ENCODE results near the gene ATP2B3.

Gene ATP2B3

DNA sequence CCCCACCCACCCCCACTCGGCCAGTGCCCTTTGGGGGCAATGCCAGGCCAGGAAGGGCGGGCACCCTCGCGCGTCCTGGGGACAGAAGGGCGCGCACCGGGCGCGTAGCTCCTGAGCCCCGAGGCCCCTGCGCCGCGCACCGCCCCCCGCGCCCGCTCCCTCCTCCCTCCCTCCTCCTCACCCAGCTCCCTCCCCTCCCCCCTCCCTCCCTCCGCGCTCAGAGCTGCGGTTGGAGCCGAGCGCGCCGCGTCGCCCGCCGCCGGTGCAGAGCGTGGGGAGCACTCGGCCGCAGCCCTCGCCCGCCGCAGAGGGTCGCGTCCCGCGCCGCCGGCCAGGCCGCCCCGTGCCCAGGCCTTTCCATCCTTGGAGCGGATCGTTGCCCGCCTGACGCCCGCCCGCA is at the start of gene ATP2B3:
Gene ATP2B3, plus strand, starts transcription at position 220 of the 400 bp plus-strand sequence. CDS start 18,606 bp downstream, outside the sequence.
- DNase-seq = peak; percentile 55

GRCh38 chrX:153468008-153468580 is 49.3 kb upstream of the ATP2B3 start:
- DNase-seq = no peak

- DNase-seq = peak; percentile 28
Observed at GRCh38 chrX:153469811-153470410, 47.5 kb upstream of the ATP2B3 start.

DNA sequence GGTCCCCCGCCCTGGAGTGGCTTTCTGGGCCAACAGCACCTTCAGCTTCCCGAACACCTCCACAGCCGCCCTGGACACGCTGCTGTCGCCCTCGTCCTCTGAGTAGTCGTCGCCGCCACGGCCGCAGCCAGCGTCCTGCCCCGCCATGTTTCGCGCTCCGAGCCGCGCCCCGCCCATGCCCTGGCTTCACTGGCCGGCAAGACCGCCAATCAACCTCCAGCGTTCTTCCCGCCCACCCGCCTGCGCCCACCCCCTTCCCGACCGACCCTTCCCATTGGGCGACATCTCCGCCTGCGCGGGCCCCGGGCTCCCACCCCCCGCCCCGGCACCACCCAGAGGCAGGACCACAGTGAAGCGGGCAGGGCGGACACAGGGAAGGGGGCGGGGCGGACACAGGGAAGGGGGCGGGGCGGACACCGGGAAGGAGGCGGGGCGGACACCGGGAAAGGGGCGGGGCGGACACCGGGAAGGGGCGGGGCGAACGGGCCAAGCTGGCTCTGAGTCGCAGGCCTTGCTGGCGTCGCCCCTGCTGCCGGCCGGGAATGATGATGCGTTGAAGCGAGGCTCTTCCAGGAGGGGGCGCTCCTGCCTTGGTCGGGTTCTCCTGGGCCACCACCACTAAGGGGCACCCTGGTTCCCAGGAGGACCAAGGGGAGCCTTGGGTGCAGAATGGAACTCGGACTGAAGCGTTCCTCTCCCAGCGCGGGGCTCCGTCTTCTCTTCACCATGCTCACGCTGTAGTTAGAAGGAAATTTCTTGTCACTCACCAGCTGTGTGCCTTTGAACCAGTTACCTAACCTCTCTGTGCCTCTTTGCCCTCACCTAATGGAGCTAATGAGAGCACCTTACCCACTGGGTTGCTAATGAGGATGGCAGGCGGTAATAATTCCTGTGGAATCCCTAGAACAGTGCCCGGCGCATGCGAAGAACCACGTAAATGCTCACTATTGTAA is 46.8 kb upstream of the ATP2B3 start, which contains the start of gene HAUS7:
Gene HAUS7, minus strand, starts transcription at position 166 of the 953 bp plus-strand sequence. Its CDS starts 19 bp downstream, at position 147.
- DNase-seq = peak; percentile 95

DNA sequence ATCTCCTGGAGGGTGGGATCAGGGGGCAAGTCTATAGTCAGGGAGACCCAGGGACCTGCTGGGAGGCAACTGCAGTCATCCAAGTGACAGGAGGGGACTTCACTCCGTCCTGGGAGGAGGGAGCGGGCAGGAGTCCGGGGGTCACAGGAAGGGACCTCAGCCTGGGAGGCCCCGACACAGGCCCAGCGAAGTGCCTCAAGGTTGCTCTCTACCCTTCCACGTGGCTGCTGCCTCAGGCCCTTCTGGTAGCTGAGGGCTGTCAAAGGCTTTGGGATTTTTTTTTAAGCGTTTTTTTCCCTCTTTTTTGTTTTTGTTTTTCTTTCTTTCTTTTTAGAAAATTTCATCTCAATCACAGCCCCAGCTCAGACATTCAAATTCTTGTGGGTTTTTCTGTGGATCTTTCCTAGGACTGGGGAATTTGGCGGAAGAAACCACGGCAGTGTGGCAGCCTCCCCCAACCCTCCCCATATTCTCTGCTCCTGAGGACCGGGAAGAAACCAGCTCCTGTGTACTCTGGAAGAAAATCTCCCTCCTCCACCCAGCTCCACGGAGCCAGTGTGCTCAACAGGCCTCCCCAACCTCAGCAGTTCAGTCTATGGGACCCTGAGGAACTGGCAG is 45.7 kb upstream of the ATP2B3 start:
- DNase-seq = no peak

DNA sequence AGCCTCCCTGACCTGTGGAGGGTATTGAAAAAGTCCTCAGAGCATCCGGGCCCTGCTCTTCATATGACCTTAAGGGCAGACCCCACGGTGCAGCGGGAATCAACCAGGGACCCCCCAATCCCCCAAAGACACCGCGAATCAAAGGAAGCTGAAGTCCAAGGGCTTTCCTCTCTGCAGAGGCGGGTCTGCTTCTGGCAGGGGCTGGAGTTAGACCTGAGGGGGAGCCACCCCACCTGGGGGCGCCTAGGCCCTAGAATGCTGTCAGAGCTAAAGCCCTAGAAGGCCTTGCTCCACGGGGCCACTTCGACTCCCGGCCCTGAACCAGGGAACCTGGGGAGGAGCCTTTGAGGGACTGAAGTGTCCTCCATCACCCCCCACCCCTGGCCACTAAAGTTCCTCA is 44.3 kb upstream of the ATP2B3 start:
- no peak for DNase-seq

DNA sequence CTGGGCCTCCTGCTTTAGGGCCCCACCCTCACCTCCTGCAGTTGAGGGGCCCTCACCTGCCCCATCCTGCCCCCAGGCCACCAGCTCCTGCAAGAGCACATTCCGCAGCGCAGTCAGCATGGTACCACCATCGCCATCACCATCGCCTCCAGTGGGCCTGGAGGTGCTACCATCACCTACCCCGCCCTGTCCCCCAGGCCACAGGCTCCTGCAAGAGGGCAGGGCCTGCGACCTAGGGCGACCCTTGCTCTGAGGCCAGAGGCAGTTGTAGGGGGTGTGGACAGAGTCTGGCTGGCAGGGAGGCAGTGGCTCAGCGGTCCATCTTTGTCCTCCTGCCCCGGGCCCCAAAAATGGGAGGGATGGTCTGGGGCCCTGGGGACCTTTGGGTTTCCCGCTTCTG is 43.2 kb upstream of the ATP2B3 start:
- no peak for DNase-seq

- no peak for DNase-seq
Observed at GRCh38 chrX:153474718-153475117, 42.7 kb upstream of the ATP2B3 start.

- no peak for DNase-seq
Observed at GRCh38 chrX:153475271-153475670, 42.2 kb upstream of the ATP2B3 start.

DNA sequence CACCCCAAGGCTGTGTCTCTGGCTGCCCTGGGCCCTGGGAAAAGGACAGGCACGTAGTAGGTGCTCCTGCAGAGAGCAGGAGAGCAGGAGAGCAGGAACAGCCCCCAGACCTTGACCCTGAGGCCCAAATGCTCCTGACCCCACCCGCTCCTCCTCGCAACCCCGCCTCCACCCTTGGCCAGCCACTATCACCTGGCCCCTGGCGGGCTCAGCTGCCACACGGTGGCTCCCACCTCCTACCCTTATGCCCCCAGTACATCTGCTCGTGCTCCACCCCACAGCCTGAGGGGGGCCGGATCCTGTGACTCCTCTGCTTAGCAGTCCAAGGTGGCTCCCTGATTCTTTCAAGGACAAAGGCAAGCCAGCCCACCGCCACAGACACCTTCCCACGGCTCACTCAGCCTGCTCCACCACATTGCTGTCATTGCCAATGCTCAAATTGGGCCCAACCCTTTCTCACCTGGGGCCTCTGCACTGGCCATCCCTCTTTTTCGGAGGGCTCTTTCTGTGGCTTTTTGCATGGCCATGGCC is 41.6 kb upstream of the ATP2B3 start:
- DNase-seq = no peak

DNA sequence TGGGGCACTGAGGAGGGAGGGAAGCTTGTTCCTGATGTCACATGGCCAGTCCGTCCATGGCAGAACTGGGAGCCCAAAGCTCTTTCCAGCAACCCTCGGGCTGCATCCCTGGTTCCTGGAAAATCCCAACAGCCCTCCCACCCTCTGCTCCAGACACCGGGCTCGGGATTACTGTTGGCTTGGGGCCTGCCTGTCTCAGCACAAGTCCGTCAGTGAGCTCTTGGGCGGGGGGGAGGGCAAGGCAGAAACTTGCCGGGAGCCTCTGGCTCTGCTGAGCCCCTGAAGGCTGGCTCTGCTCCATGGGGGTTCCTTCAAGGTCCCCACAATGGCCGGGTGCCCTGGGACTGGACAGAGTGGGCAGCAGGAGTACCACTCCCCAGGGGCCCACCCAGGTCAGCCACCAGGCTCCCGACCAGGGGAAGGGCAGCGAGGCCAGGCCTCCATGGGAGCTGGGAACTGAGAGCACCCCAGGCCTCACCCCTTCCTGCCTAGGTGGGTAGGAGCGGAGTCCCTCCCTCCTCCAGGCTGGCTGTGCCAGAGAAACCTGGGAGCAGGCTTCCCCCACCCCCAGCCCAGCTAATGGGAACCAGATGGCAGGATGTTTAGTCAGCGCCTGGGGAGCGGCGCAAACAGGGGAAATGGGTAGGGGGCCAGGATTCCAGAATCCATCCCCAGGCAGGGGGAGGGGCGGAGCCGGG is 40.6 kb upstream of the ATP2B3 start:
- no peak for DNase-seq

DNA sequence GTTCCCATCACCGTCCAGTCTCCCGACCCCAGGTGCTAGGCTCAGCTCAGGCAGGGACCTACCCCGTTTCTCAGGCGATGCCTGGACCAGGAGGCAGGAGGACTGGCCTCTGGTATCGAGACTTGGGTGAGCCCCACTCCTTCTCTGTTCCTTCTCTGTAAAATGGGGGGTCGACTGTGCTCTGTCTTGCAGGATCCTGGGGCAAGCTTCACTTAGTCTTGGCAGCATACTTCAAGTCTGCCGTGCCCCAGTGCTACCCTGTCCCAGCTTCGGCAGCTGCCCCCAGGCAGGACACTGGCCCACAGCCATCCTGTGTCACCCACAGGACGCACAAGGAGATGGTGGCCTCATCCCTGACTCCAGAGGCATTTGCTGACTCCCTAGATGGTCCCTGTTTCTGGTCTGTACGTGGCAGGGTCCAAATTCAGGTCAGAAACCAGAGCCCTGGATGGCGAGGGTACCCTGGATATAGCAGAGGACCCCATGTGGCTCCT is 40.0 kb upstream of the ATP2B3 start:
- no peak for DNase-seq

- no peak for DNase-seq
Observed at GRCh38 chrX:153477901-153478300, 39.5 kb upstream of the ATP2B3 start.

DNA sequence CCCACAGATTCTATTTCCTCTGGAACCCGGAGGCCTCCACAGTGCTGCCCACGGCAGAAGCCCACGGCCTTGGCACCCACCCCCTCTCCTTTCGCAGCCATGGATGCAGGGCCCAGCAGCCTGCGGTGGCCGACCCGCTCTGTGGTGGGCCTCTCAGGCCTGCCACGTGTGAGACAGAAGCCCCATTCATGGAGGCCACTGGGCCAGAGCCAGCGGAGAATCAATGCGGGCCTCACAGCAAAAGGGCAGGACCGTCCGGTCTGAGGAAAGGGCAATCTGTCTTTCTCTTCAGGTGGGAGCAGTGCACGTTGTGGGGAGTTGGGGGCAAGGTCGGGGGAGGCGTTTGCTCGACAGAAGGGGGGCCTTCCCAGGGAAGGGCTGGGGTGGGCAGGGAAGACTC is 38.7 kb upstream of the ATP2B3 start:
- no peak for DNase-seq

- no peak for DNase-seq
Observed at GRCh38 chrX:153481043-153481442, 36.4 kb upstream of the ATP2B3 start.

DNA sequence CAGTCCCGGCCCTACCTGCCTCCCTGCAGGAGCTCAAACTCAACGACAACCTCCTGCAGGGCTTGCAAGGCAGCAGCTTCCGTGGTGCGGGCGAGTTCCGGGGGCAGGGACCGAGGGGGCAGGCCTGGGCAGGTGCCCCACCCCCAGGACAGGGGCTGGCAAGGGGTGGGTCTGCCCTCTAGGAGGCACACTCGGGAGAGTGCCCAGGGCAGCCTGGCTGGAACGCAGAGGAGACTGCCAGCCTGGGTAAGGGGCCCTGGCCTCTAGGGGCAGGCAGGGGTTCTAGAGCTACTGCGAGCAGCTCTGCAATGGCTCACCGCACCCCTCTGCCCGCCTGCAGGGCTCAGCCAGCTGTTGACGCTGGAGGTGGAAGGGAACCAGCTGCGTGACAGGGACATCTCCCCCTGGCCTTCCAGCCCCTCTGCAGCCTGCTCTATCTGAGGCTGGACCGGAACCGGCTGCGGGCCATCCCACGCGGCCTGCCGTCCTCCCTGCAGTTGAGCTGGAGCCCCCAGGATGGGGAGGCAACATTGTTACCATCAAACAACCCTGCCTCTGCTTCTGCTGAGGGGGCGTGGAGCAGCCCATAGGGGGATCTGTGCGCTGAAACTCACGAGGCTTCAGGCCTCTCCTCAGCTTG is 34.9 kb upstream of the ATP2B3 start:
- no peak for DNase-seq

DNA sequence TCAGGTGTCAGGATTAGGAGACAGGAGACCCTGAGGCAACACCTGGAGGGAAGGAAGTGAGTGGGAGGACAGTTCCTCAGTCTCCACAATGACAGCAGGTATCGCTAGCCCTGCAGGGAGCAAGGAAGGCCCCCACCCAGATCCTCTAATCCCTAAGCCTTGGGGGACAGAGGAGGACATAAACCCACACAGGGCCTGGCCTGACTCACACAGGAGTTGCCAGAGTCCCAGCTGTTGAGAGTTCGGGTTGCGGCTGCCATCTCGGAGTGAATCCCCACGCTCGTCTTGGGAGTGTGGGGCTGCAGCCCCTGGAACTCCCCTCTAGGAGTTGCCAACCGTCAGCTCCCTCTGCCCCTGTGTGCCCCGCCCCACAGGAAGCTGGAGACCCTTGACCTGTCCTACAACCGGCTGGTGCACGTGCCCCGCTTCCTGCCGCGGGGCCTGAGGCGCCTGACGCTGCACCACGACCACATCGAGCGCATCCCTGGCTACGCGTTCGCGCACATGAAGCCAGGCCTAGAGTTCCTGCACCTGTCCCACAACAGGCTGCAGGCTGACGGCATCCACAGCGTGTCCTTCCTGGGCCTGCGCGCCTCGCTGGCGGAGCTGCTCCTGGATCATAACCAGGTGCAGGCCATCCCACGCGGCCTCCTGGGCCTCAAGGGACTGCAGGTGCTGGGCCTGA is 31.9 kb upstream of the ATP2B3 start:
- DNase-seq = no peak

- no peak for DNase-seq
Observed at GRCh38 chrX:153486171-153486570, 31.3 kb upstream of the ATP2B3 start.

DNA sequence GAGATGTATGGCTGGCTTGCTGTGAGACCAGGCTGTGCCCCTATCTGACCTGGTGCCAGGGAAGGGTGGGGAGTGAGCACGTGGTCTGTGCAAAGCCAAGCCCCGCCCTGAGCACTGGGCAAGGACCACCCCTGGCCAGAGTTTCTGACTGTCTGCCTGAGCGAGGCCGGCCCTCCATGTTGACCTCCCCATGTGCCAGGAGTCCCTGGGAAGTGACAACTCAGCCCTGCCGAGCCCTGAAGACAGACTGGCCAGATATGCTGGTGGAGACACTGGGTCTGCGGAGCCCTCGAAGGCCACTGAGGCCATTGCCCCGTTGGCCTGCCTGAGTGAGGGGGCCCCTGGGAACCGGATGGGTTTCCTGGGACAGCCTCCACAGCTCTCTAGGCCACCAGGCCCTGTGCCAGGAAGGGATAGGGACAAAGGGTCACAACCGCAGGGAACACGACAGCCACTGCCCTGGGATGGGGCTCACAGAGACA is 29.8 kb upstream of the ATP2B3 start:
- no peak for DNase-seq

DNA sequence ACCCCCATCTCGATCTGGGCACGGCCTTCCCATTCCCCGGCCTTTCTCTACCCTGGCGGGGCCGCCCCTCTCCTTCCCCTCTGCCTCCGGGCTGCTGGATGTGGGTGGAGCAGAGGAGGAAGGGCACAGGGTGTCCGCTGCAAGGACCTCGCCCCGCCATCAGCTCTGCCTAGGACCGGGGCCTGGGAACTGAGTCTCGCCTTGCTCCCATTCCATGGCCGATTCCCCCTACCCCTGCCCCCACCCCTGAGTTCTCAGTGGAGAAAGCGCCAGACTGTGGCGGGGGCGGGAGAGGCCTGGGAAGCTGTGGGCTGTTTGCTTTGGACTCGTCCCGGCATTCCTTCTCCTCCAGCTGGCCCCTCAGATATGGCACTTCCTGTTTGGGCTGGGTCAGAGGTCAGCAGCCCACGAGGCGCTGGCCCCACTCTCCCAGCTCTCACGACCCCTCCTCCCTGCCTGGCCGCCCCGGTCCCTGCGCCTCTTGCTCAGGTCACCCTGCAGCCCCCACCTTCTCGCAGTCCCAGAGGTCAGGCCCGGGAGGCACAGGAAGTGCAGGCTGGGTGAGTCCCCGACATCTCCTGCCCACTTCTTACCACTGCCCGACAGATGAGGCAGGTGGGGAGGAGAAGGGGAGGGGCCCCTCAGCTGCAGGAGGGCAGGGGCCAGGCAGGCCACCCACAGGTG is 29.1 kb upstream of the ATP2B3 start:
- no peak for DNase-seq

Measured in NCI-H1105 (cell line).